K562 (cell line): ENCODE data around the gene SRGAP2B. TPM values are rescaled to one million over a fixed set of nuclear protein-coding genes. Genes with fewer than 3 reads are reported as not detected.
A peak's percentile ranks its signal among the peaks of the same experiment; 100 is the strongest.
"Not testable (repeated sequence)": the region's sequence is repeated elsewhere in the genome, so short reads cannot be mapped to it uniquely, and the experiment has no call there.

Source experiments
- ATAC-seq: fragments of 200-7000 bp; cut with Tn5 transposase; 3 replicates; pipeline ENCODE4 v1.9.1; 2020; ENCODE audit warnings: moderate library complexity
- BruUV-seq: library from RNA; stranded (reverse); fragments of 400-500 nt; replicated peaks from 2 replicates; lab custom pipeline; 2021; lab: Mats Ljungman, UMichigan
- CTCF ChIA-PET: fragments of 300-600 bp; formaldehyde crosslinking; extraction: SDS; loops from one replicate; lab custom pipeline; 2021; ENCODE audit warnings: low intra/inter-chr PET ratio; lab: Yijun Ruan, JAX
- POLR2A ChIA-PET: fragments of 300-600, 350-650 bp; sonication (Branson Sonifier 250); formaldehyde crosslinking; extraction: SDS; loops from one replicate; lab custom pipeline; 2021; ENCODE audit warnings: antibody characterized with exemption, inconsistent platforms; lab: Yijun Ruan, JAX
- DNase-seq, 4 experiments: peaks; one replicate each; pipeline versions ENCODE4 v3.0.0 to v3.0.0-alpha.2; 2011 to 2018; ENCODE audit warnings: low spot score in 3 of 4, mixed read lengths in 3 of 4; ENCODE audit errors: extremely low read depth in 1 of 4
- FAIRE-seq: peaks from 2 replicates; lab custom pipeline; 2011; peaks lifted over from hg19 to GRCh38; lab: Jason Lieb, UNC
- H2AFZ ChIP-seq: 2 replicates; pipeline ENCODE4 v1.6.0; 2011; ENCODE audit warnings: low read depth, low read length, control low read depth, inconsistent platforms
- H3K27ac ChIP-seq: fragments of 200-600 bp; 3 replicates; pipeline ENCODE4 v1.8.0; 2011; ENCODE audit warnings: low read depth, mild to moderate bottlenecking, control low read depth, inconsistent platforms, low read length, moderate library complexity, mixed read lengths; ENCODE audit errors: extremely low read depth
- H3K27me3 ChIP-seq, 2 experiments: fragments of 300-600 bp in 1 of 2; 2 replicates in 1 of 2; 3 replicates in 1 of 2; pipeline versions ENCODE4 v1.6.0 to v1.8.0; 2011; ENCODE audit warnings: inconsistent platforms in 2 of 2, low read length in 2 of 2, mild to moderate bottlenecking in 1 of 2, mixed read lengths in 1 of 2, moderate library complexity in 1 of 2; ENCODE audit not compliant: control insufficient read depth in 2 of 2, insufficient read depth in 2 of 2
- H3K36me3 ChIP-seq: fragments of 300-600 bp; 3 replicates; pipeline ENCODE4 v1.8.0; 2011; ENCODE audit warnings: mild to moderate bottlenecking, low read length, inconsistent platforms; ENCODE audit not compliant: control insufficient read depth, insufficient read depth
- H3K4me1 ChIP-seq, 2 experiments: fragments of 200-600 bp in 1 of 2; replicated peaks in 1 of 2; 2 replicates in 1 of 2; 3 replicates in 1 of 2; pipeline versions ENCODE4 v1.5.1 to v1.8.0; 2011; ENCODE audit warnings: inconsistent platforms in 2 of 2, low read length in 2 of 2, mild to moderate bottlenecking in 1 of 2, mixed read lengths in 1 of 2, moderate library complexity in 1 of 2; ENCODE audit not compliant: control insufficient read depth in 2 of 2, insufficient read depth in 2 of 2
- H3K4me2 ChIP-seq: 2 replicates; pipeline ENCODE4 v1.6.1; 2011; ENCODE audit warnings: low read length, control low read depth, inconsistent platforms, mixed read lengths; ENCODE audit not compliant: insufficient read depth
- H3K4me3 ChIP-seq: fragments of 200-600 bp; sonication (generic), shearing (Covaris generic); 2 replicates; pipeline ENCODE4 v1.5.1; 2016; ENCODE audit warnings: control low read depth, inconsistent platforms
- H3K79me2 ChIP-seq: fragments of 200-600 bp; 3 replicates; pipeline ENCODE4 v1.8.0; 2011; ENCODE audit warnings: low read length, inconsistent platforms; ENCODE audit not compliant: control insufficient read depth, insufficient read depth
- H3K9ac ChIP-seq, 2 experiments: 2 replicates each; pipeline versions ENCODE4 v1.6.0 to v1.6.1; 2011; ENCODE audit warnings: low read depth in 2 of 2, low read length in 2 of 2, control low read depth in 1 of 2, inconsistent platforms in 1 of 2, mild to moderate bottlenecking in 1 of 2, mixed read lengths in 1 of 2; ENCODE audit not compliant: insufficient read depth in 1 of 2
- H3K9me1 ChIP-seq: one replicate; pipeline ENCODE4 v1.6.0; 2011; ENCODE audit warnings: inconsistent platforms, mild to moderate bottlenecking, low read length, moderate library complexity; ENCODE audit not compliant: control insufficient read depth, insufficient read depth
- H3K9me3 ChIP-seq: replicated peaks from 2 replicates; pipeline ENCODE4 v1.5.1; 2011; ENCODE audit warnings: low read depth, low read length, inconsistent platforms; ENCODE audit not compliant: control insufficient read depth, insufficient read depth
- H4K20me1 ChIP-seq: replicated peaks from 2 replicates; pipeline ENCODE4 v1.6.1; 2011; ENCODE audit warnings: low read length, inconsistent platforms, mixed read lengths; ENCODE audit not compliant: control insufficient read depth, insufficient read depth
- WGBS: fragments of 100-300 bp; shearing (Covaris generic); methylation state at CpG from one replicate; pipeline ENCODE4 v1.1.6; 2016; ENCODE audit warnings: low coverage, mixed read lengths; ENCODE audit not compliant: insufficient coverage; ENCODE audit errors: missing lambda C conversion rate; 5-methylcytosine and 5-hydroxymethylcytosine counted together
- in situ Hi-C: fragments of 300-500 bp; cut with MboI; formaldehyde crosslinking; loops from 4 replicates; pipeline ENCODE4 v1.15.0; 2018; ENCODE audit warnings: inconsistent platforms, mixed read lengths
- intact Hi-C: fragments of 100-400 bp; cut with micrococcal nuclease; formaldehyde crosslinking; loops from 2 replicates; pipeline ENCODE4 v1.14.2; 2022
- polyA plus RNA-seq, 8 experiments: library from polyadenylated mRNA; depleted of rRNA in 4 of 8; stranded (reverse) in 5 of 8; unstranded in 3 of 8; fragments of >200 nt; fragmentation: Nextera tagmentation in 2 of 8; fragmentation: Illumina TruSeq in 1 of 8; extraction: Ambion mirVana in 2 of 8; extraction: Trizol in 1 of 8; gene quantifications; 2 replicates each; pipeline versions ENCODE4 v1.2.1 to v1.2.3, GENCODE V29; 2011 to 2014; ENCODE audit warnings: inconsistent platforms in 1 of 8, missing spikeins in 1 of 8
- total RNA-seq, 7 experiments: library from RNA; depleted of rRNA in 6 of 7; stranded (reverse); fragments of >200 nt in 6 of 7; fragmentation: Illumina TruSeq in 2 of 7; extraction: Trizol in 2 of 7; gene quantifications; 2 replicates each; pipeline versions ENCODE4 v1.2.1 to v1.2.3, GENCODE V29; 2011 to 2021; ENCODE audit warnings: low replicate concordance in 1 of 7

Gene SRGAP2B
- total and polyA plus RNA-seq, 9 of the 15 experiments (the other 6 are each of a cell fraction or from before 2014, with no cell fraction given): 2.5 to 17.6 (median 4.0) TPM

DNA sequence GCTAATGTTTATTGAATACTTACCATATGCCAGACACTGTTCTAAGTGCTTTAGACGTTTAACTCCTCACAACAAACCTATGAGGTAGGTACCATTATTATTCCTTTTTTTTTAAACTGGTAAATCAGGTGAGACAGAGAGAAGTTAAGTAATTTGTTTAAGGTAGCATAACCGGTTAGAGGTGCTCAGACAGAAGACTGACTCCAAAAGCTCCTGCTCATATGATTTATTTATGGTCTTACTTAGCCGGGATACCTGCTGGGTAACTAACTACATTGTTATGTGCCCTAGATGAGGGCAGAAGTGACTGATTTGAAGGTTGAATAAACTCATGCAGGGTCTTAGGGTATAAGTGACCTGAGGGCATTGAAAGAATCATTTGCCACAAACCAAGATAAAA, 17.6 kb upstream of the SRGAP2B start:
- H4K20me1 ChIP-seq, intact Hi-C loops, H3K4me3 ChIP-seq, H3K9ac ChIP-seq, H3K27ac ChIP-seq, in situ Hi-C loops, CTCF ChIA-PET, H3K9me3 ChIP-seq, H3K79me2 ChIP-seq, H2AFZ ChIP-seq, H3K4me2 ChIP-seq, ATAC-seq, H3K27me3 ChIP-seq, DNase-seq, H3K36me3 ChIP-seq, H3K4me1 ChIP-seq, POLR2A ChIA-PET, H3K9me1 ChIP-seq, BruUV-seq, FAIRE-seq: not testable (repeated sequence)
- no CpG with 5 or more reads among the region's 3 CpGs for WGBS

DNA sequence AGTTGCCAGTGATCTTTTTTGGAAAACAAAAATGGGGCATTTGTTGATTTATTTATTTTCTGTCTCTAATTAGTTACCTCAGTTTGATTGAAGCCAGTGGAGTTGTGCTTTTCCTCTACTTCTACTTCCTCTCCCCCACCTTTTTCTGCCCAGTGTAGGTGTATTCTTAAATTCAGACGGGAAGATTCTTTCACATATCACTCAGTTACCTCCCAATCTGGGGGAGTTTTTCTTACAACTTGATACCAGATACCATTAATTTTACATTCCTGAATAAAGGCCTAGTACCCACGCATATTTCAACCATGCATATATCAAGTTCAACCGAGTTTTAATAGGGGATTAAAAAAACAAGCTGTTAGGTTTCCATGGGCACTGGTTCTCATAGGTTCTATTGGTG, 16.5 kb upstream of the SRGAP2B start:
- H4K20me1 ChIP-seq, H2AFZ ChIP-seq, H3K27me3 ChIP-seq, ATAC-seq, DNase-seq, FAIRE-seq, POLR2A ChIA-PET, intact Hi-C loops, H3K36me3 ChIP-seq, H3K4me1 ChIP-seq, CTCF ChIA-PET, H3K9ac ChIP-seq, H3K9me3 ChIP-seq, H3K4me2 ChIP-seq, H3K79me2 ChIP-seq, in situ Hi-C loops, H3K9me1 ChIP-seq, H3K27ac ChIP-seq, H3K4me3 ChIP-seq: not testable (repeated sequence)
- TSS peak; percentile 41 for BruUV-seq
- WGBS: no CpG with 5 or more reads among the region's 3 CpGs

DNA sequence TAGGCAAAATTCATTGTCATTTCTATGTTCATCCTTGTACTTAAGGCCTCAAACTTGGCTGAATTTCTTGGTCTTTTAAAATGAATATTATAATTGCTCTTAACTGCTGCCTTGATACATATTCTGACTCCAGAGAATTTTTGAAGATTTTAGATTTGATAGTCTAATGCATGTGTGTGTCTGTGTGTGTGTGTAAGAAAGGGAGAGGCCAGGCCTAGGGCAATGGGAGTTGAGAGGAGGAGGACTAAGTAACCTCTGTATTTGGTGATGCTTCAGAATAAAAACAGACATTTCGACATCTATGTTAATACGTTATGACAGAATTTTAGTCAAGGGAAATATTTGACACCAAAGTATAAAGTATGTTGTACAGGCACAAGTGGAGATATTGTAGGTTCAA, 8.2 kb upstream of the SRGAP2B start:
- H3K27me3 ChIP-seq, H3K36me3 ChIP-seq, H4K20me1 ChIP-seq, CTCF ChIA-PET, H2AFZ ChIP-seq, ATAC-seq, DNase-seq, intact Hi-C loops, FAIRE-seq, H3K4me1 ChIP-seq, POLR2A ChIA-PET, H3K9ac ChIP-seq, in situ Hi-C loops, H3K27ac ChIP-seq, H3K9me1 ChIP-seq, H3K4me3 ChIP-seq, BruUV-seq, H3K79me2 ChIP-seq, H3K9me3 ChIP-seq, H3K4me2 ChIP-seq: not testable (repeated sequence)
- WGBS: no CpG with 5 or more reads among the region's 2 CpGs

DNA sequence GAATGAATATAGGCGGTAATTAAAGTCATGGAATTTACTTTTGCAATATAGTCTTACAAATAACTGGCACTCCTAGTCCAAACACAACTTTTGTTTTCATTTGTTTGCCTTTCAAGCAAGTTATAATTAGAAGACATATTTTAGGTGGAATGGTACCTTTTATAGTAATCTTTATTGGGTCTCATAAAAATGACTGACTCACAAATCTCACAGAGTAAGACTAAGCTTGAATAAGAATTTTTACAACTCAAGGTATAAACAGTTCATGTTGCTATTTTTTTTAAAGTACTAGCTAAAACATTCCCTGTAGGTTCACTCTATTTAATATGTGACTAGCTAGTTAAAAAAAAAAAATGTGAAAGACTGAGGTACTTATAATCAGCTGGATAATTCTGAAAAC, 6.6 kb upstream of the SRGAP2B start:
- H4K20me1 ChIP-seq, BruUV-seq, H2AFZ ChIP-seq, DNase-seq, H3K4me3 ChIP-seq, H3K9ac ChIP-seq, H3K9me1 ChIP-seq, ATAC-seq, FAIRE-seq, H3K27me3 ChIP-seq, intact Hi-C loops, CTCF ChIA-PET, H3K36me3 ChIP-seq, POLR2A ChIA-PET, H3K4me2 ChIP-seq, H3K27ac ChIP-seq, in situ Hi-C loops, H3K4me1 ChIP-seq, H3K9me3 ChIP-seq, H3K79me2 ChIP-seq: not testable (repeated sequence)
- WGBS: no CpG with 5 or more reads among the region's 1 CpG
